Psoas muscle (tissue), 8 donors: ENCODE results near the gene LDLRAD4. TPM values are rescaled to one million over a fixed set of nuclear protein-coding genes. Genes with fewer than 3 reads are reported as not detected.

Source experiments
- ATAC-seq, 4 donors: fragments of 200-7000 bp; cut with Tn5 transposase; one replicate each; pipeline ENCODE4 v1.9.1; 2020; ENCODE audit warnings: moderate library complexity in 3 of 4, mild to moderate bottlenecking in 2 of 4
- DNase-seq, 2 donors: peaks; one replicate each; pipeline ENCODE4 v3.0.0-alpha.2; 2020
- H3K27ac ChIP-seq: fragments of 200-600 bp; one replicate; pipeline ENCODE4 v1.8.0; 2022
- H3K27me3 ChIP-seq, 3 donors: fragments of 200-600 bp in 1 of 3; one replicate each; pipeline versions ENCODE4 v1.6.1 to v1.8.0; 2013 to 2022; ENCODE audit warnings: low read length in 2 of 3, mild to moderate bottlenecking in 2 of 3, moderate library complexity in 1 of 3; ENCODE audit not compliant: insufficient read depth in 3 of 3
- H3K36me3 ChIP-seq, 2 donors: fragments of 200-600 bp in 1 of 2; one replicate each; pipeline versions ENCODE4 v1.6.1 to v1.8.0; 2013 to 2022; ENCODE audit warnings: low read depth in 1 of 2, mild to moderate bottlenecking in 1 of 2, moderate library complexity in 1 of 2; ENCODE audit not compliant: insufficient read depth in 1 of 2
- H3K4me1 ChIP-seq: fragments of 200-600 bp; one replicate; pipeline ENCODE4 v1.8.0; 2022
- H3K4me3 ChIP-seq: fragments of 200-600 bp; one replicate; pipeline ENCODE4 v1.8.0; 2022; ENCODE audit warnings: mild to moderate bottlenecking
- H3K9me3 ChIP-seq: fragments of 200-600 bp; one replicate; pipeline ENCODE4 v1.8.0; 2022
- CTCF ChIP-seq: fragments of 200-600 bp; IDR thresholded peaks from one replicate; pipeline ENCODE4 v1.8.0; 2022; ENCODE audit warnings: antibody characterized with exemption
- WGBS, 3 donors: extraction: QIAGEN DNeasy Blood & Tissue Kit; methylation state at CpG; one replicate each; pipeline versions ENCODE4 v1.1.6 to v1.1.7; 2013; 5-methylcytosine and 5-hydroxymethylcytosine counted together
- intact Hi-C, 2 donors: fragments of 100-400 bp; cut with DNase I; formaldehyde crosslinking; loops; one replicate each; pipeline versions ENCODE4 v1.11.0 to v1.14.2; 2022
- polyA plus RNA-seq, 3 donors: library from polyadenylated mRNA; stranded (reverse); fragments of 200-250 nt; gene quantifications; one replicate each; pipeline ENCODE4 v1.2.3, GENCODE V29; 2013
- total RNA-seq, 4 donors: library from RNA; stranded (reverse); fragmentation: NEBNext Ultra II Directional in 2 of 4; extraction: Animal tissue kit (Norgen Biotek cat#: 25700) in 2 of 4; gene quantifications; one replicate each; pipeline versions ENCODE4 v1.2.1 to v1.2.4, GENCODE V29; 2021 to 2023
- donor health status: healthy with polysubstance abuse.
- donor health status: DM: no; HTN: no; CAD: no; lungs with moderate emphysema.
- donor health status: Bipolar disorder and iron deficiency.
- donor health status: healthy.
- donor health status: DM: yes; HTN: yes; CAD: no.
- donor health status: DM: no; HTN: no; CAD: no.
- donor health status: DM: no; HTN: no; CAD: no.
- donor health status: DM: yes; HTN: yes; CAD: no.

Gene LDLRAD4
- total and polyA plus RNA-seq, 7 donors = 1.8 to 13.9 (median 3.8) TPM

DNA sequence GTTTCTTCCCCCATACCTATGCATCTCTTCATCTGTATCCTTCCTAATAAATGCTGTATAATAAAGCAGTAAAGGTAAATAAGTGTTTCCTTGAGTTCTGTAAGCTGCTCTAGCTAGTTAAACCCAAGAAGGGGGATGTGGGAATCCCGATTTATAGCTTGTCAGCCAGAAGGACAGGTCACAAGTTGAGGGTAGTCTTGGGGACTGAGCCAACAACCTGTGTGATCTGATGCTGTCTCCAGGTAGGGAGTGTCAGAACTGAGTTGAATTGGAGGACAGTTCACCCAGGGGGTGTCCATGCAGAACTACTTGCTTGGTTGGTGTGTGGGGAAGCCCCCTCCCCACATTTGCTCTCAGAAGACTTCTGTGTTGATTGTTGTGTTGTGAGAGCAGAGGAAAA, 112.4 kb downstream of the LDLRAD4 start:
- no peaks in the 10 kb centered on the region for H3K27me3 ChIP-seq
- no peaks in the 10 kb centered on the region for H3K4me1 ChIP-seq
- H3K4me3 ChIP-seq = no peak overlapping the region
- intact Hi-C loops = no loop called here
- DNase-seq (no peak), ATAC-seq (no peak)
- H3K9me3 ChIP-seq = no peaks in the 10 kb centered on the region
- TF ChIP-seq CTCF = no peak
- 74 to 85% (median 81%) methylated on average over 1 of the region's 1 CpG for WGBS, 3 donors
- no peaks in the 10 kb centered on the region for H3K36me3 ChIP-seq
- no peak overlapping the region for H3K27ac ChIP-seq

DNA sequence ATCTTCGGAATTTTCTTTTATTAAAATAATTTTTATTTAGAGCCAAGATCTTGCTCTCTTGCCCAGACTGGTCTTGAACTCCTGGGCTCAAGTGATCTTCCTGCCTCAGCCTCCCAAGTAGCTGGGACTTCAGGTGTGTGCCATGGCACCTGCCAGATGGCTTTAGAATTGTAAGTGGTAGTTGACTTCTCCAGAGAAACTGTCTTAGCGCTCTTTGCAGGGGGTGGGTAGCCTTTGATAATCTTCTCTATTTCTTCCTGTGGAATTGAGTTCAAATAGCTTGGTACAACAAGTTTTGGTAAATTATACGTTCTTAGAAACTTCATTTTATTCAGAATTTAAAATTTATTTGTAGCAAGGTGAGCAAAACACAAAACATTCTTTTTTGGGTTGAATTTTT, 113.3 kb downstream of the LDLRAD4 start:
- intact Hi-C loops = no loop called here

GRCh38 chr18:13332874-13333273, 114.3 kb downstream of the LDLRAD4 start:
- H3K9me3 ChIP-seq = no peaks in the 10 kb centered on the region
- intact Hi-C loops = no loop called here
- H3K4me1 ChIP-seq = no peaks in the 10 kb centered on the region
- ATAC-seq (no peak), DNase-seq (no peak)
- no peaks in the 10 kb centered on the region for H3K36me3 ChIP-seq
- no peak for TF ChIP-seq CTCF
- no peak overlapping the region for H3K27ac ChIP-seq
- WGBS, 3 donors = 76 to 80% (median 77%) methylated on average over 5 of the region's 5 CpGs
- H3K4me3 ChIP-seq = no peak overlapping the region
- no peaks in the 10 kb centered on the region for H3K27me3 ChIP-seq

More for the DNA sequence above, 113.3 kb downstream of the LDLRAD4 start:
- no peaks in the 10 kb centered on the region for H3K27me3 ChIP-seq
- ATAC-seq (no peak), DNase-seq (no peak)
- H3K36me3 ChIP-seq = no peaks in the 10 kb centered on the region
- H3K27ac ChIP-seq = no peak overlapping the region
- WGBS, 3 donors = 88 to 94% (median 94%) methylated on average over 3 of the region's 3 CpGs
- H3K9me3 ChIP-seq = no peaks in the 10 kb centered on the region
- no peak for TF ChIP-seq CTCF
- H3K4me1 ChIP-seq = no peaks in the 10 kb centered on the region
- H3K4me3 ChIP-seq = no peak overlapping the region

- Histone ChIP-seq H3K4me3 (no peak overlapping the region), H3K36me3 (no peaks in the 10 kb centered on the region), H3K4me1 (no peaks in the 10 kb centered on the region), H3K27ac (no peak overlapping the region), H3K27me3 (no peaks in the 10 kb centered on the region), H3K9me3 (no peaks in the 10 kb centered on the region)
- no peak for TF ChIP-seq CTCF
- WGBS, 3 donors = 58 to 72% (median 63%) methylated on average over 6 of the region's 6 CpGs
- ATAC-seq (no peak), DNase-seq (no peak)
- intact Hi-C loops = no loop called here
These were observed 117.3 kb downstream of the LDLRAD4 start for GRCh38 chr18:13335903-13336302.

- WGBS, 3 donors = 92 to 97% (median 93%) methylated on average over 4 of the region's 4 CpGs
- intact Hi-C loops = no loop called here
- ATAC-seq (no peak), DNase-seq (no peak)
- no peaks in the 10 kb centered on the region for H3K27me3 ChIP-seq
- peaks cover 5% of the 10 kb centered on the region for H3K9me3 ChIP-seq
- H3K4me1 ChIP-seq = no peaks in the 10 kb centered on the region
- H3K4me3 ChIP-seq = no peak overlapping the region
- no peaks in the 10 kb centered on the region for H3K36me3 ChIP-seq
- TF ChIP-seq CTCF = no peak
- H3K27ac ChIP-seq = no peak overlapping the region
These were observed 118.3 kb downstream of the LDLRAD4 start for GRCh38 chr18:13336841-13337240.
